Measurements from ENCODE around the gene ZBTB32.
"Not testable (repeated sequence)": the region's sequence is repeated elsewhere in the genome, so short reads cannot be mapped to it uniquely, and the experiment has no call there.

ZBTB32 gene

GRCh38 chr19:35704218-35704617 lies at the start of gene ZBTB32:
ZBTB32 (plus strand) TSS chr19:35704558; CDS start chr19:35714627, 10,069 bp downstream.
- no peak for DNase-seq (ENCODE audit: low read depth, low spot score)

- DNase-seq (ENCODE audit: low read depth, low spot score), result not testable (repeated sequence)
Measured at GRCh38 chr19:35654828-35655227, 49.5 kb upstream of the ZBTB32 start.

- no peak for DNase-seq (ENCODE audit: low read depth, low spot score)
Measured at GRCh38 chr19:35655600-35655999, 48.8 kb upstream of the ZBTB32 start.

GRCh38 chr19:35656700-35657099 lies 47.7 kb upstream of the ZBTB32 start:
- DNase-seq (ENCODE audit: low read depth, low spot score), result no peak

GRCh38 chr19:35657904-35658700 lies 46.3 kb upstream of the ZBTB32 start:
- no peak for DNase-seq (ENCODE audit: low read depth, low spot score)

- DNase-seq (ENCODE audit: low read depth, low spot score), result no peak
Measured at GRCh38 chr19:35661995-35662340, 42.4 kb upstream of the ZBTB32 start.

- no peak for DNase-seq (ENCODE audit: low read depth, low spot score)
Measured at GRCh38 chr19:35663981-35664380, 40.4 kb upstream of the ZBTB32 start.

GRCh38 chr19:35665157-35665556 lies 39.2 kb upstream of the ZBTB32 start:
- DNase-seq (ENCODE audit: low read depth, low spot score), result no peak

GRCh38 chr19:35665604-35666003 lies 38.8 kb upstream of the ZBTB32 start:
- DNase-seq (ENCODE audit: low read depth, low spot score), result no peak

- DNase-seq (ENCODE audit: low read depth, low spot score), result no peak
Measured at GRCh38 chr19:35666251-35666913, 38.0 kb upstream of the ZBTB32 start, which contains the start of gene UPK1A. UPK1A (plus strand) TSS chr19:35666517; CDS start chr19:35666813, 296 bp downstream.

- no peak for DNase-seq (ENCODE audit: low read depth, low spot score)
Measured at GRCh38 chr19:35669566-35669965, 34.8 kb upstream of the ZBTB32 start.

GRCh38 chr19:35669974-35670373 lies 34.4 kb upstream of the ZBTB32 start:
- no peak for DNase-seq (ENCODE audit: low read depth, low spot score)

GRCh38 chr19:35670686-35671085 lies 33.7 kb upstream of the ZBTB32 start:
- no peak for DNase-seq (ENCODE audit: low read depth, low spot score)

- DNase-seq (ENCODE audit: low read depth, low spot score), result no peak
Measured at GRCh38 chr19:35671818-35672217, 32.5 kb upstream of the ZBTB32 start.

GRCh38 chr19:35673121-35673804 lies 31.1 kb upstream of the ZBTB32 start:
- DNase-seq (ENCODE audit: low read depth, low spot score), result no peak

- DNase-seq (ENCODE audit: low read depth, low spot score), result no peak
Measured at GRCh38 chr19:35675589-35676140, 28.7 kb upstream of the ZBTB32 start.

GRCh38 chr19:35689836-35690235 lies 14.5 kb upstream of the ZBTB32 start:
- DNase-seq (ENCODE audit: low read depth, low spot score), result no peak

- not testable (repeated sequence) for DNase-seq (ENCODE audit: low read depth, low spot score)
Measured at GRCh38 chr19:35691106-35691505, 13.3 kb upstream of the ZBTB32 start.

GRCh38 chr19:35692010-35692409 lies 12.3 kb upstream of the ZBTB32 start:
- no peak for DNase-seq (ENCODE audit: low read depth, low spot score)

GRCh38 chr19:35693422-35693821 lies 10.9 kb upstream of the ZBTB32 start:
- DNase-seq (ENCODE audit: low read depth, low spot score), result no peak

- DNase-seq (ENCODE audit: low read depth, low spot score), result peak; percentile 84
Measured at GRCh38 chr19:35693835-35694599, 10.3 kb upstream of the ZBTB32 start.

Measured in activated CD4-positive, CD25-positive, alpha-beta regulatory T cell treated with anti-CD3 and anti-CD28 coated beads, Interleukin-2, amount 50 U/mL, for 16 hours (primary cell).